ENCODE measurements around the gene PEMT.

Gene PEMT

GRCh38 chr17:17537311-17538099, 54.0 kb downstream of the PEMT start:
- DNase-seq: peak in 12 of 56 donors; percentile 9 to 41 (median 26)

- DNase-seq: no peak
These were observed 54.8 kb downstream of the PEMT start for GRCh38 chr17:17536702-17537101.

GRCh38 chr17:17535957-17536356, 55.6 kb downstream of the PEMT start:
- peak in 40 of 56 donors; percentile 7 to 84 (median 47) for DNase-seq

GRCh38 chr17:17533901-17534441, 57.5 kb downstream of the PEMT start:
- DNase-seq: no peak

- no peak for DNase-seq
These were observed 58.5 kb downstream of the PEMT start for GRCh38 chr17:17532991-17533390.

GRCh38 chr17:17531156-17531555, 60.4 kb downstream of the PEMT start:
- DNase-seq: no peak

- no peak for DNase-seq
These were observed 62.5 kb downstream of the PEMT start for GRCh38 chr17:17528696-17529652.

- no peak for DNase-seq
These were observed 63.5 kb downstream of the PEMT start for GRCh38 chr17:17527956-17528500.

GRCh38 chr17:17527534-17527933, 64.0 kb downstream of the PEMT start:
- no peak for DNase-seq

GRCh38 chr17:17526369-17526768, 65.1 kb downstream of the PEMT start:
- no peak for DNase-seq

- DNase-seq: no peak
These were observed 65.6 kb downstream of the PEMT start for GRCh38 chr17:17525956-17526355.

GRCh38 chr17:17525311-17525710, 66.2 kb downstream of the PEMT start:
- no peak for DNase-seq

- DNase-seq: no peak
These were observed 67.6 kb downstream of the PEMT start for GRCh38 chr17:17523731-17524490.

GRCh38 chr17:17523001-17523730, 68.3 kb downstream of the PEMT start:
- no peak for DNase-seq

GRCh38 chr17:17520599-17521232, 70.8 kb downstream of the PEMT start:
- DNase-seq: no peak

GRCh38 chr17:17519886-17520285, 71.6 kb downstream of the PEMT start:
- DNase-seq: no peak

- no peak for DNase-seq
These were observed 72.6 kb downstream of the PEMT start for GRCh38 chr17:17518951-17519350.

- no peak for DNase-seq
These were observed 73.5 kb downstream of the PEMT start for GRCh38 chr17:17518014-17518413.

- DNase-seq: no peak
These were observed 74.4 kb downstream of the PEMT start for GRCh38 chr17:17516941-17517720.

Measured in nucleus accumbens (tissue), 56 donors.